ENCODE data around the gene CUX1. TPM values are rescaled to one million over a fixed set of nuclear protein-coding genes. Genes with fewer than 3 reads are reported as not detected.

Gene CUX1
- total and polyA plus RNA-seq, 10 of the 15 experiments (the other 5 are each of a cell fraction or from before 2014, with no cell fraction given) = 6.1 to 48.6 (median 25.9) TPM

DNA sequence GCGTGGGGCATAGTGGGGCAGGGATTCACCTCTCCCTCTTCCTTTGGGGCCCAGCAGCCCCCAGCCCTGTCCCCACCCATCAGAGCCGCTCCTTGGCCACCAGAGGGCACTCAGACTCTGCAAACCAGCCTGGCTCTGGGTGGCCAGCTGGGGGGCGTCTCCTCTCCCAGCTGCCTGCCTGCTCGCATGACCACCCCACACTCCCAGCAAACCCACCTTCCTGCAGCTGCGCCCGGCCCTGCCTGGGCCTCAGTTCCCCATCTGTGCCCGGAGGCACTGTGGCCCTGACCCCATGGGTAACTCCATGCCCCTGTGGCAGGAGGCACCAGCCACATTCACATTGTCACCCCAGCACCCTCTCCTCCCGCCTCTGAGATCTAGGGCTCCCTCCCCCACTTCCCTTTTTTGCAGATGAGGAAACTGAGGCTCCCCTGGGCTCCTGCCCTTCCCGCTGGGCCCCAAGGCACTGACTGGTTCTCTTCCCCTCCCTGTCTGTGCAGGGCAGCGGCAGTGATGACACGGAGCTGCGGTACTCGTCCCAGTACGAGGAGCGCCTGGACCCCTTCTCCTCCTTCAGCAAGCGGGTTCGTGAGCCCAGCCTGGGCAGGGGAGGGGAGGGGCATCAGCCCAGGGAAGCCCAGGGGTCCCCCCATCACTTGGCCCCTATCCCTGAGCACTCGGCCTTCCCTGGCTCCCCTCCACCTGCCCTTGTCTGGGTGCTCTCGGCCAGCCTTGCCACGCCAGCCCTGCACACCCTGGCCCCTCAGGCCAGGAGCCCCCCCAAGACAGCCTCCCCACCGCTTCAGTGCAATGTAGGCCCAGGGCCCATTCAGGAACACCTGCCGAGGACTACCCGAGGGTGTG lies 462.3 kb downstream of the CUX1 start (continued):
- peak; percentile 69 for TF ChIP-seq YY1 (IDR thresholded peaks at IDR 0.05; ENCODE audit: low read depth, low read length)
- TF ChIP-seq, protein P1, sequence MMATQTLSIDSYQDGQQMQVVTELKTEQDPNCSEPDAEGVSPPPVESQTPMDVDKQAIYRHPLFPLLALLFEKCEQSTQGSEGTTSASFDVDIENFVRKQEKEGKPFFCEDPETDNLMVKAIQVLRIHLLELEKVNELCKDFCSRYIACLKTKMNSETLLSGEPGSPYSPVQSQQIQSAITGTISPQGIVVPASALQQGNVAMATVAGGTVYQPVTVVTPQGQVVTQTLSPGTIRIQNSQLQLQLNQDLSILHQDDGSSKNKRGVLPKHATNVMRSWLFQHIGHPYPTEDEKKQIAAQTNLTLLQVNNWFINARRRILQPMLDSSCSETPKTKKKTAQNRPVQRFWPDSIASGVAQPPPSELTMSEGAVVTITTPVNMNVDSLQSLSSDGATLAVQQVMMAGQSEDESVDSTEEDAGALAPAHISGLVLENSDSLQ (IDR thresholded peaks at IDR 0.05) = 0 out of 2 replicates have a peak, but pooled peaks have one; percentile 19
- peak; percentile 63; the same call in 1 of the 2 replicates for TF ChIP-seq SPI1 (IDR thresholded peaks at IDR 0.05; ENCODE audit: borderline replicate concordance, insufficient read depth, low read depth, low read length)
- peak; percentile 32; the same call in 1 of the 2 replicates for TF ChIP-seq IKZF1 (conservative IDR thresholded peaks at IDR 0.05)
- TF ChIP-seq STAT1 (conservative IDR thresholded peaks at IDR 0.05) = peak; percentile 92; the same call in 1 of the 2 replicates
- 0 out of 3 replicates have a peak, but pooled peaks have one; percentile 51 for TF ChIP-seq POU2F2 (IDR thresholded peaks at IDR 0.05; ENCODE audit: borderline replicate concordance, low read depth, low read length)
- TF ChIP-seq LARP7 (IDR thresholded peaks at IDR 0.05) = peak; percentile 45; the same call in 1 of the 2 replicates
- 0 out of 4 replicates have a peak, but pooled peaks of 1 of the 2 experiments have one; percentile 12 for TF ChIP-seq IKZF2 (IDR thresholded peaks at IDR 0.05)
- TF ChIP-seq SMARCA5 (IDR thresholded peaks at IDR 0.05) = 0 out of 2 replicates have a peak, but pooled peaks have one; percentile 38
- TF ChIP-seq RCOR1 (conservative IDR thresholded peaks at IDR 0.05; ENCODE audit: low read depth, low read length) = no peak
- TF ChIP-seq PAX5 (IDR thresholded peaks at IDR 0.05; ENCODE audit: borderline replicate concordance, low read depth, low read length) = no peak
- TF ChIP-seq RB1 (IDR thresholded peaks at IDR 0.05; ENCODE audit: borderline replicate concordance) = peak; percentile 29; the same call in 1 of the 2 replicates
- TF ChIP-seq TAF1 (IDR thresholded peaks at IDR 0.05; ENCODE audit: borderline replicate concordance, low read depth, low read length) = no peak
- TF ChIP-seq, protein P2, sequence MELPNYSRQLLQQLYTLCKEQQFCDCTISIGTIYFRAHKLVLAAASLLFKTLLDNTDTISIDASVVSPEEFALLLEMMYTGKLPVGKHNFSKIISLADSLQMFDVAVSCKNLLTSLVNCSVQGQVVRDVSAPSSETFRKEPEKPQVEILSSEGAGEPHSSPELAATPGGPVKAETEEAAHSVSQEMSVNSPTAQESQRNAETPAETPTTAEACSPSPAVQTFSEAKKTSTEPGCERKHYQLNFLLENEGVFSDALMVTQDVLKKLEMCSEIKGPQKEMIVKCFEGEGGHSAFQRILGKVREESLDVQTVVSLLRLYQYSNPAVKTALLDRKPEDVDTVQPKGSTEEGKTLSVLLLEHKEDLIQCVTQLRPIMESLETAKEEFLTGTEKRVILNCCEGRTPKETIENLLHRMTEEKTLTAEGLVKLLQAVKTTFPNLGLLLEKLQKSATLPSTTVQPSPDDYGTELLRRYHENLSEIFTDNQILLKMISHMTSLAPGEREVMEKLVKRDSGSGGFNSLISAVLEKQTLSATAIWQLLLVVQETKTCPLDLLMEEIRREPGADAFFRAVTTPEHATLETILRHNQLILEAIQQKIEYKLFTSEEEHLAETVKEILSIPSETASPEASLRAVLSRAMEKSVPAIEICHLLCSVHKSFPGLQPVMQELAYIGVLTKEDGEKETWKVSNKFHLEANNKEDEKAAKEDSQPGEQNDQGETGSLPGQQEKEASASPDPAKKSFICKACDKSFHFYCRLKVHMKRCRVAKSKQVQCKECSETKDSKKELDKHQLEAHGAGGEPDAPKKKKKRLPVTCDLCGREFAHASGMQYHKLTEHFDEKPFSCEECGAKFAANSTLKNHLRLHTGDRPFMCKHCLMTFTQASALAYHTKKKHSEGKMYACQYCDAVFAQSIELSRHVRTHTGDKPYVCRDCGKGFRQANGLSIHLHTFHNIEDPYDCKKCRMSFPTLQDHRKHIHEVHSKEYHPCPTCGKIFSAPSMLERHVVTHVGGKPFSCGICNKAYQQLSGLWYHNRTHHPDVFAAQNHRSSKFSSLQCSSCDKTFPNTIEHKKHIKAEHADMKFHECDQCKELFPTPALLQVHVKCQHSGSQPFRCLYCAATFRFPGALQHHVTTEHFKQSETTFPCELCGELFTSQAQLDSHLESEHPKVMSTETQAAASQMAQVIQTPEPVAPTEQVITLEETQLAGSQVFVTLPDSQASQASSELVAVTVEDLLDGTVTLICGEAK (IDR thresholded peaks at IDR 0.05; ENCODE audit: borderline replicate concordance) = no peak
- TF ChIP-seq, protein P3, sequence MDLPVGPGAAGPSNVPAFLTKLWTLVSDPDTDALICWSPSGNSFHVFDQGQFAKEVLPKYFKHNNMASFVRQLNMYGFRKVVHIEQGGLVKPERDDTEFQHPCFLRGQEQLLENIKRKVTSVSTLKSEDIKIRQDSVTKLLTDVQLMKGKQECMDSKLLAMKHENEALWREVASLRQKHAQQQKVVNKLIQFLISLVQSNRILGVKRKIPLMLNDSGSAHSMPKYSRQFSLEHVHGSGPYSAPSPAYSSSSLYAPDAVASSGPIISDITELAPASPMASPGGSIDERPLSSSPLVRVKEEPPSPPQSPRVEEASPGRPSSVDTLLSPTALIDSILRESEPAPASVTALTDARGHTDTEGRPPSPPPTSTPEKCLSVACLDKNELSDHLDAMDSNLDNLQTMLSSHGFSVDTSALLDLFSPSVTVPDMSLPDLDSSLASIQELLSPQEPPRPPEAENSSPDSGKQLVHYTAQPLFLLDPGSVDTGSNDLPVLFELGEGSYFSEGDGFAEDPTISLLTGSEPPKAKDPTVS (IDR thresholded peaks at IDR 0.05; ENCODE audit: low read depth, low read length) = 0 out of 2 replicates have a peak, but pooled peaks have one; percentile 36
- peak; percentile 75; the same call in 1 of the 2 replicates for TF ChIP-seq NBN (IDR thresholded peaks at IDR 0.05)
- TF ChIP-seq RELA (IDR thresholded peaks at IDR 0.05; ENCODE audit: borderline replicate concordance, partially characterized antibody) = peak; percentile 46
- peak; percentile 86; the same call in 1 of the 2 replicates for TF ChIP-seq TCF12 (IDR thresholded peaks at IDR 0.05; ENCODE audit: low read depth, low read length)
- no peak for TF ChIP-seq SUPT20H (IDR thresholded peaks at IDR 0.05; ENCODE audit: borderline replicate concordance, control insufficient read depth, low read depth, low read length)
